ENCODE measurements around the gene PTGIS.

PTGIS gene

DNA sequence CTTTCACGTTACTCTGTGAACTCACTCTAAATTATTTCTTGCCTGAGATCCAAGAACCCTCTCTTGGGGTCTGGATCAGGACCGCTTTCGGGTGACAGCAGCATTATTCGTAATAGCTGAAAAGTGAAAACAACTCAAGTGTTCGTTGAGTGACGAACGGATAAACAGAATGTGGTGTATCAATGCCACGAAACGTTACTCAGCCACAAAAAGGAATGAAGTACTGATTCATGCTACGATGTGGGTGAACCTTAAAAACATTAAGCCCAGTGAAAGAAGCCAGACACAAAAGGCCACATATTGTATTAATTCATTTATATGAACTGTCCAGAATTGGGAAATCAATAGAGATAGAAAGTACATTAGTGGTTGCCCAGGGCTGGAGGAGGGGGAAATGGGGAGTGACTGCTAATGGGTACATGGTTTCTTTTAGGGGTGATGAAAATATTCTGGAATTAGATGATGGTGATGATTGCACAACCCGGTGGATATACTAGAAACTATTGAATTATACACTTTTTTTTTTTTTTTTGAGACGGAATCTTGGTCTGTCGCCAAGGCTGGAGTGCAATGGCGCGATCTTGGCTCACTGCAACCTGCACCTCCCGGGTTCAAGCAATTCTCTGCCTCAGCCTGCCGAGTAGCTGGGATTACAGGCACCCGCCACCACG, 8.4 kb downstream of the PTGIS start:
- no peak overlapping the region for H3K4me3 ChIP-seq (ENCODE audit: low read length)
- H3K4me1 ChIP-seq (ENCODE audit: control insufficient read depth, insufficient read depth, low read length), result peaks cover 10% of the 10 kb centered on the region
- no peaks in the 10 kb centered on the region for H3K27me3 ChIP-seq (ENCODE audit: control insufficient read depth, insufficient read depth, low read length)
- H3K9ac ChIP-seq (ENCODE audit: low read length), result no peak overlapping the region
- no peaks in the 10 kb centered on the region for H3K9me3 ChIP-seq (ENCODE audit: control insufficient read depth, low read length)
- no peaks in the 10 kb centered on the region for H3K36me3 ChIP-seq (ENCODE audit: control insufficient read depth, insufficient read depth, low read length)

GRCh38 chr20:49558826-49559225, 9.1 kb downstream of the PTGIS start:
- Histone ChIP-seq H3K36me3 (ENCODE audit: control insufficient read depth, insufficient read depth, low read length) (no peaks in the 10 kb centered on the region), H3K9ac (ENCODE audit: low read length) (no peak overlapping the region), H3K9me3 (ENCODE audit: control insufficient read depth, low read length) (no peaks in the 10 kb centered on the region), H3K4me3 (ENCODE audit: low read length) (no peak overlapping the region), H3K4me1 (ENCODE audit: control insufficient read depth, insufficient read depth, low read length) (peaks cover 10% of the 10 kb centered on the region), H3K27me3 (ENCODE audit: control insufficient read depth, insufficient read depth, low read length) (no peaks in the 10 kb centered on the region)

DNA sequence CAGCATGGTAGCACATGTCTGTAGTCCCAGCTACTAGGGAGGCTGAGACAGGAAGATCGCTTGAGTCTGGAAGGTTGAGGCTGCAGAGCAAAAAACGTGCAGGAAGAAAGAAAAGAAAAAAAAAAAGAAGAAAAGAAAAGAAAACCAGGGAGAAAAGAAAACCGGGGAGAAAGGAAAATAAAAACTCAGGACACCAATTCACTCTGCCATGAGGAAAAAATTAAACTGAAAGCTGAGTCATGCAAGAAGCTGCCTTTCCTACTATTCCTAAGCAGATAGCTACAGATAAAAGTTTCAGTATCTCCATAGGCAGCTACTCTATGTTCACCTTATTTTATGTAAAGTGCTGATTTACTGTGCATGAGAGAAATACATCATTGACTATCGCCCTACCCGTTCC, 10.5 kb downstream of the PTGIS start:
- Histone ChIP-seq H3K4me3 (ENCODE audit: low read length) (no peak overlapping the region), H3K4me1 (ENCODE audit: control insufficient read depth, insufficient read depth, low read length) (peaks cover 14% of the 10 kb centered on the region), H3K36me3 (ENCODE audit: control insufficient read depth, insufficient read depth, low read length) (no peaks in the 10 kb centered on the region), H3K27me3 (ENCODE audit: control insufficient read depth, insufficient read depth, low read length) (no peaks in the 10 kb centered on the region), H3K9ac (ENCODE audit: low read length) (no peak overlapping the region), H3K9me3 (ENCODE audit: control insufficient read depth, low read length) (no peaks in the 10 kb centered on the region)

DNA sequence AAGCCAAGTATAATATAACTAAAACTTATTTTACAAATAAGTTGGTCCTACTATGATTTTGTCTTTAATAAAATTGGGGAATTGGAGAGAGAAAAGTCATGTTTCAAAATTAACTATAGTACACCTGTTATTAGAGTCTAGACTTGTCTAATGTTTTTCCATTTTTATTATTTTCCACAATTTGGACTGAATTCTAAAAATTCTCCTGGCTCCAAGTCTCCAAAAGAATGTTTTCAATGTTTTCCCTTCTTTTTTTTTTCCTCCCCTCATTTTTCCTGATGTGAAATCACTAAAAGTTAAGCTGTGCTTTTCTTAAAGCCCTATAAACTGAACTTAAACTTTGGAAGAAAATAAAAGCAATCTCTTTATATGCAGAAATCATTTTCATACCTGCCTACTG, 11.3 kb downstream of the PTGIS start:
- Histone ChIP-seq H3K4me1 (ENCODE audit: control insufficient read depth, insufficient read depth, low read length) (peaks cover 13% of the 10 kb centered on the region), H3K27me3 (ENCODE audit: control insufficient read depth, insufficient read depth, low read length) (no peaks in the 10 kb centered on the region)

DNA sequence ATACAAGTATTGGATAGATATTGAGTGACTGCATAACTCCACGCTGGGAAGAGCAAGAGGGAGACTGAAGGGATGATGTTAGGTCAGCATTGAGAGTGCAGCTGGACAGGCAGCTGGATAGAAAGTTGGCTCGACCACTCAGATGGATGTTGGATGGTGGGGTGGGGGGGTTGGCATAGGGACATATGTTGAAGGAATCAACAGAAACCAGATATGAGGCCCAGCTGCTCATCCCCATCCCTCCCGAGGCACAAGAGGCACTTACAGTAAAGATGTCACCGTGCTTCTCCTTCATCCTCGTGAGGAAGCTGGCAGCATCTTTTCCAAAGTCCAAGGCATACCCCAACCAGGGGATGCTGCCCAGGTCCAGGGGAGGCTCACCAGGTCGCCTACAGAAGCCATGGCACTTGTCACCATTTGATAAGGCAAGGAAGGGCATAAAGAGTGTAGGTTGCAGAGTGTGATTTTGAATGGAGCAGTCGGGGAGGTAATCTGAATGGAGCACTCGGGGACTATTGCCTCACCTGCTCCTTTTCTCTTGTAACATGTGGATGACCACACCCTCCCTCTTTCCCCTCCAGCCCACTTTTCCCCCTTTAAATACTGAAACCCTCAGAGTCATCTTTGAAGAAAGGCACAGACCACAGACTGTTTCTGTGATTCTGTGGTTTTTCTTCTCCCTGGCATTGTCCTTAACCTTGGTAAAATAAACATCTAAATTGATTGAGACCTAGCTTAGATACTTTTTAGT, 18.0 kb downstream of the PTGIS start:
- H3K9ac ChIP-seq (ENCODE audit: low read length), result no peak overlapping the region
- H3K4me1 ChIP-seq (ENCODE audit: control insufficient read depth, insufficient read depth, low read length), result peaks cover 16% of the 10 kb centered on the region
- H3K36me3 ChIP-seq (ENCODE audit: control insufficient read depth, insufficient read depth, low read length), result no peaks in the 10 kb centered on the region
- no peak overlapping the region for H3K4me3 ChIP-seq (ENCODE audit: low read length)
- H3K9me3 ChIP-seq (ENCODE audit: control insufficient read depth, low read length), result no peaks in the 10 kb centered on the region
- no peaks in the 10 kb centered on the region for H3K27me3 ChIP-seq (ENCODE audit: control insufficient read depth, insufficient read depth, low read length)

More for the DNA sequence above, 11.3 kb downstream of the PTGIS start:
- Histone ChIP-seq H3K9ac (ENCODE audit: low read length) (no peak overlapping the region), H3K9me3 (ENCODE audit: control insufficient read depth, low read length) (no peaks in the 10 kb centered on the region), H3K4me3 (ENCODE audit: low read length) (no peak overlapping the region), H3K36me3 (ENCODE audit: control insufficient read depth, insufficient read depth, low read length) (no peaks in the 10 kb centered on the region)

DNA sequence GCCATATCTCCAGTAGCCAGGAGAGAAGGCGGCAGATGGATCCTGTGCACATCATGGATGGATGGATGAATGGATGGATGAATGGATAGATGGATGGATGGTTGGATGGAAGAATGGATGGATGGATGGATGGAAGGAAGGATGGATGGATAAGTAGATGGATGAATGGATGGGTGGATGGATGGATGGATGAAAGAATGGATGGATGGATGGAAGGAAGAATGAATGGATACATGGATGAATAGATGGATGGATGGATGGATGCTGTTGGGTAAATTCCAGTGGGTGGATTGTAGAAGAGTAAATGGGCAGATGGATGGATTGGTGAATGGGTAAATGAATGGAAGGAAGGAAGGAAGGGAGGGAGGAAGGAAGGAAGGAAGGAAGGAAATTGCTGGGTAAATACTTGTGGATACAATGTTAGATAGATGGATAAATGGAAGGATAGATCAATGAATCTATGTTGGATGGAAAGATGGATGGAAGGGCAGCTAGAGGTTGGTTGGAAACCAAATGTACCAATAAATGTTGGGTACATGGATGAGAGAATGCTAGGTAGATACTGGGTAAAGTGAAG, 19.5 kb downstream of the PTGIS start:
- no peak overlapping the region for H3K9ac ChIP-seq (ENCODE audit: low read length)
- H3K4me3 ChIP-seq (ENCODE audit: low read length), result no peak overlapping the region
- no peaks in the 10 kb centered on the region for H3K36me3 ChIP-seq (ENCODE audit: control insufficient read depth, insufficient read depth, low read length)
- H3K27me3 ChIP-seq (ENCODE audit: control insufficient read depth, insufficient read depth, low read length), result no peaks in the 10 kb centered on the region
- H3K9me3 ChIP-seq (ENCODE audit: control insufficient read depth, low read length), result no peaks in the 10 kb centered on the region
- H3K4me1 ChIP-seq (ENCODE audit: control insufficient read depth, insufficient read depth, low read length), result peaks cover 16% of the 10 kb centered on the region

- Histone ChIP-seq H3K4me1 (ENCODE audit: control insufficient read depth, insufficient read depth, low read length) (peaks cover 8% of the 10 kb centered on the region), H3K27me3 (ENCODE audit: control insufficient read depth, insufficient read depth, low read length) (no peaks in the 10 kb centered on the region), H3K4me3 (ENCODE audit: low read length) (no peak overlapping the region), H3K9me3 (ENCODE audit: control insufficient read depth, low read length) (no peaks in the 10 kb centered on the region), H3K36me3 (ENCODE audit: control insufficient read depth, insufficient read depth, low read length) (no peaks in the 10 kb centered on the region), H3K9ac (ENCODE audit: low read length) (no peak overlapping the region)
These were observed 22.4 kb downstream of the PTGIS start for GRCh38 chr20:49545572-49545971.

GRCh38 chr20:49544535-49544934, 23.4 kb downstream of the PTGIS start:
- no peak overlapping the region for H3K4me3 ChIP-seq (ENCODE audit: low read length)
- peaks cover 8% of the 10 kb centered on the region for H3K4me1 ChIP-seq (ENCODE audit: control insufficient read depth, insufficient read depth, low read length)
- H3K9me3 ChIP-seq (ENCODE audit: control insufficient read depth, low read length), result no peaks in the 10 kb centered on the region
- H3K36me3 ChIP-seq (ENCODE audit: control insufficient read depth, insufficient read depth, low read length), result no peaks in the 10 kb centered on the region
- no peaks in the 10 kb centered on the region for H3K27me3 ChIP-seq (ENCODE audit: control insufficient read depth, insufficient read depth, low read length)
- no peak overlapping the region for H3K9ac ChIP-seq (ENCODE audit: low read length)

DNA sequence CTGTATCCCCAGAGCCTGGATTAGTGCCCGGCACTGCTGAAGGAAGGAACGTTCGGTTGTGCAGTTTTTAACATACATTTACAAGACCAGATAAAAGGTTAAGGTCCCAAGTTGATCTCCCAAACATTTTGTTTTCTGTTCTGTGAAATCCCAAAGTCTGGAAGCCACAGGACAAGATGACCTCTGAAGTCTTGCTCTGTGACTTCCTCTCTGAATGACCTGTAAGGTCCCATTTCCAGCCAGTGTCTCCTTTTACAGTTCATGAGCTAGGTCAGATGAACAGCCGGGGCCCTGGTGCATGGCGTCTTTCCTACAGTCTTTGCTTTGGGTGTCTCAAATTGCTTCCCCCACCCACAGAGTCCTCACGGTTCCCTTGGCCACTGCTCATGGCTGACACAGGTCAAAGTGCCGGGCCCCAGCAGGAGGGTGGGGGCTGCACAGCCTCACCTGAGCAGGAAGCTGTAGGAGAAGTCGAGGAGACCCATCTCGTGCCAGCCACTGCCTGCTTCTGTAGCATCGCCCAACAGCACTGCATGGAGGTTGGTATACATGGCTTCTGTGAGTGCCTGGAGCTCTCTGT, 24.0 kb downstream of the PTGIS start:
- H3K36me3 ChIP-seq (ENCODE audit: control insufficient read depth, insufficient read depth, low read length), result no peaks in the 10 kb centered on the region
- no peak overlapping the region for H3K9ac ChIP-seq (ENCODE audit: low read length)
- no peaks in the 10 kb centered on the region for H3K27me3 ChIP-seq (ENCODE audit: control insufficient read depth, insufficient read depth, low read length)
- H3K4me3 ChIP-seq (ENCODE audit: low read length), result no peak overlapping the region
- H3K9me3 ChIP-seq (ENCODE audit: control insufficient read depth, low read length), result no peaks in the 10 kb centered on the region
- peaks cover 8% of the 10 kb centered on the region for H3K4me1 ChIP-seq (ENCODE audit: control insufficient read depth, insufficient read depth, low read length)

DNA sequence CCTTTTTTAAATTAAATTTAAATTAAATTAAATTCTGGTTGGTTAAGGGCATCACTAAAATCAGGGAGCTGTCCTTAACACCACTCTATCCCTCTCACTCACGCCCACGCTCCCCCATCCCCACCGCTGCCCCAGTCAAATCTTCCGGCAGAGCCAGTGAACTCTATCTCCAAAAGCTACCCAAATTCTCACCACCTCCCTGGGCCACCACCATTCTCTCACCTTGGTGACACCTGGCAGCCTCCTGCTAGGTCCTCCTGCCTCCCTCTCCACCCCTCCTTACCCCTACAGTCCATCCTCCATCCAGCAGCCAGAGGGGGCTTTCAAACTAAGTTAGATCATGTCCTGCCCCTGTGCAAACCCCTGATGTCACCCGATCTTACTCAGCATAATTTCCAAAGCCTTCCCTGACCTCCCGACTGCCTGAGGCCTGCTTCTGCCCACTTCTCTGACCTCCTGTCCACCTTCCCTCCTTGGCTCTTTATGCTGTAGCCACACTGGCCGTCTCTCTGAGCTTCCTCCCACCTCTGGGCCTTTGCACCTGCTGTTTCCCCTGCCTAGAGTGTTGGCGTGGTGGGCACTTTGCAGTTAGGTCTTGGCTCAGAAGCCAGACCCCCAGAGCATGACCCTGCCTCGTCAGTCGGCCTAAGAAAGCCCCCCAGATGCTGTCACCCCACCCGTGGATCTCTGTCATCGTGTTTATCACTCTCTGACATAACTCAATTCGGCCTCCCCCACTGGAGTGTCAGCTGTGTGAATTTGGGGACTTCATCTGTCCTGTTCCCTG, 24.7 kb downstream of the PTGIS start:
- H3K4me1 ChIP-seq (ENCODE audit: control insufficient read depth, insufficient read depth, low read length), result peaks cover 8% of the 10 kb centered on the region
- H3K27me3 ChIP-seq (ENCODE audit: control insufficient read depth, insufficient read depth, low read length), result no peaks in the 10 kb centered on the region
- H3K36me3 ChIP-seq (ENCODE audit: control insufficient read depth, insufficient read depth, low read length), result no peaks in the 10 kb centered on the region
- H3K9ac ChIP-seq (ENCODE audit: low read length), result no peak overlapping the region
- no peaks in the 10 kb centered on the region for H3K9me3 ChIP-seq (ENCODE audit: control insufficient read depth, low read length)
- H3K4me3 ChIP-seq (ENCODE audit: low read length), result no peak overlapping the region

GRCh38 chr20:49542514-49542991, 25.4 kb downstream of the PTGIS start:
- H3K27me3 ChIP-seq (ENCODE audit: control insufficient read depth, insufficient read depth, low read length), result no peaks in the 10 kb centered on the region
- H3K4me3 ChIP-seq (ENCODE audit: low read length), result no peak overlapping the region
- peaks cover 8% of the 10 kb centered on the region for H3K4me1 ChIP-seq (ENCODE audit: control insufficient read depth, insufficient read depth, low read length)
- no peaks in the 10 kb centered on the region for H3K36me3 ChIP-seq (ENCODE audit: control insufficient read depth, insufficient read depth, low read length)
- no peaks in the 10 kb centered on the region for H3K9me3 ChIP-seq (ENCODE audit: control insufficient read depth, low read length)
- H3K9ac ChIP-seq (ENCODE audit: low read length), result no peak overlapping the region
